ENCODE data around the gene MITF.

DNA sequence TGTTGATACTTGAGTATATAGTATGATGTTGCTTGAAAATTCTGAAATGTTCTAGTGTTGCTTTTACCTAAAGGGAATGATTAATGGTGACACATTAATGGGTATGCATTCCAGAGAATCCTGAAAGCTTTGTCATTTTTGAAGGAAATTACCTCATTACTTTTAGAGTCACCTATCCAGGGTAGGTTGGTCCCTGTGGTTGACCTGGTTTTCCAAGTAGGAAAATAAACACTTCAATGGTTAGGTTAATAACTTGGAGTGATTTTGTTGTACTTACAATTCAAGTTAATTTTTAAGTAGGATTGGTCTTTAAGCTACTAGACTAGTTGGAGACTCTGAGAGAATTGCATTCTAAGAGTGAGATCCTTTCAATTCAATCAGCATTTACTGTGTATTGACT, 31.0 kb downstream of the MITF start:
- TF ChIP-seq ZBTB33 (IDR thresholded peaks at IDR 0.05; ENCODE audit: extremely low read depth, insufficient replicate concordance, low read length) (no peak), EZH2phosphoT487 (IDR thresholded peaks at IDR 0.05; ENCODE audit: borderline replicate concordance) (no peak), SP1 (IDR thresholded peaks at IDR 0.05; ENCODE audit: low read depth) (no peak), EZH2 (IDR thresholded peaks at IDR 0.05) (no peak), POLR2A (IDR thresholded peaks at IDR 0.05; ENCODE audit: borderline replicate concordance, extremely low read depth, insufficient read depth, insufficient read length) (no peak), CEBPB (IDR thresholded peaks at IDR 0.05; ENCODE audit: low read depth) (no peak), RAD21 (IDR thresholded peaks at IDR 0.05; ENCODE audit: low read depth) (no peak), REST (IDR thresholded peaks at IDR 0.05; ENCODE audit: low read depth) (no peak), SIN3A (IDR thresholded peaks at IDR 0.05; ENCODE audit: low read depth) (no peak), MAX (IDR thresholded peaks at IDR 0.05) (no peak), ELF1 (IDR thresholded peaks at IDR 0.05; ENCODE audit: borderline replicate concordance, low read depth) (no peak), YY1 (IDR thresholded peaks at IDR 0.05; ENCODE audit: extremely low read depth, insufficient replicate concordance, low read depth, low read length) (no peak)
- TF ChIP-seq, protein P1, sequence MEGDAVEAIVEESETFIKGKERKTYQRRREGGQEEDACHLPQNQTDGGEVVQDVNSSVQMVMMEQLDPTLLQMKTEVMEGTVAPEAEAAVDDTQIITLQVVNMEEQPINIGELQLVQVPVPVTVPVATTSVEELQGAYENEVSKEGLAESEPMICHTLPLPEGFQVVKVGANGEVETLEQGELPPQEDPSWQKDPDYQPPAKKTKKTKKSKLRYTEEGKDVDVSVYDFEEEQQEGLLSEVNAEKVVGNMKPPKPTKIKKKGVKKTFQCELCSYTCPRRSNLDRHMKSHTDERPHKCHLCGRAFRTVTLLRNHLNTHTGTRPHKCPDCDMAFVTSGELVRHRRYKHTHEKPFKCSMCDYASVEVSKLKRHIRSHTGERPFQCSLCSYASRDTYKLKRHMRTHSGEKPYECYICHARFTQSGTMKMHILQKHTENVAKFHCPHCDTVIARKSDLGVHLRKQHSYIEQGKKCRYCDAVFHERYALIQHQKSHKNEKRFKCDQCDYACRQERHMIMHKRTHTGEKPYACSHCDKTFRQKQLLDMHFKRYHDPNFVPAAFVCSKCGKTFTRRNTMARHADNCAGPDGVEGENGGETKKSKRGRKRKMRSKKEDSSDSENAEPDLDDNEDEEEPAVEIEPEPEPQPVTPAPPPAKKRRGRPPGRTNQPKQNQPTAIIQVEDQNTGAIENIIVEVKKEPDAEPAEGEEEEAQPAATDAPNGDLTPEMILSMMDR (IDR thresholded peaks at IDR 0.05 in 2 of 3, conservative IDR thresholded peaks at IDR 0.05 in 1 of 3; ENCODE audit: borderline replicate concordance in 1 of 3, insufficient read depth in 1 of 3, low read depth in 2 of 3, low read length in 2 of 3), result no peak
- TF ChIP-seq, protein P2, sequence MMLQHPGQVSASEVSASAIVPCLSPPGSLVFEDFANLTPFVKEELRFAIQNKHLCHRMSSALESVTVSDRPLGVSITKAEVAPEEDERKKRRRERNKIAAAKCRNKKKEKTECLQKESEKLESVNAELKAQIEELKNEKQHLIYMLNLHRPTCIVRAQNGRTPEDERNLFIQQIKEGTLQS (IDR thresholded peaks at IDR 0.05), result no peak

Measured in HCT116 (cell line).